HepG2 (cell line): ENCODE results near the gene CLCN1. TPM values are rescaled to one million over a fixed set of nuclear protein-coding genes. Genes with fewer than 3 reads are reported as not detected.

Experiments used
- CTCF ChIP-seq: sonication (generic); formaldehyde crosslinking; IDR thresholded peaks from 2 replicates; pipeline ENCODE4 v1.5.0; 2020; ENCODE audit warnings: mild to moderate bottlenecking, missing genetic modification reagents, moderate library complexity
- ELF1 ChIP-seq: sonication (generic); formaldehyde crosslinking; IDR thresholded peaks from 2 replicates; pipeline ENCODE4 v1.4.0; 2020; ENCODE audit warnings: missing genetic modification reagents
- FOXK1 ChIP-seq: sonication (generic); formaldehyde crosslinking; IDR thresholded peaks from 2 replicates; pipeline ENCODE4 v1.4.0; 2020; ENCODE audit warnings: low read depth, missing genetic modification reagents, borderline replicate concordance
- HNRNPL ChIP-seq: fragments of 200-400 bp; formaldehyde crosslinking; IDR thresholded peaks from 2 replicates; pipeline ENCODE4 v1.6.1; 2017; ENCODE audit warnings: mild to moderate bottlenecking, low read depth, low read length
- HOXA7 ChIP-seq: sonication (generic); formaldehyde crosslinking; IDR thresholded peaks from 2 replicates; pipeline ENCODE4 v1.8.1; 2022; ENCODE audit warnings: mild to moderate bottlenecking, missing genetic modification reagents, moderate library complexity
- IKZF5 ChIP-seq: IDR thresholded peaks from 2 replicates; pipeline ENCODE4 v1.6.1; 2018; ENCODE audit warnings: missing genetic modification reagents, mild to moderate bottlenecking, missing compliant biosample characterization
- MZF1 ChIP-seq: sonication (generic); formaldehyde crosslinking; IDR thresholded peaks from 2 replicates; pipeline ENCODE4 v1.8.1; 2023; ENCODE audit warnings: mild to moderate bottlenecking, missing genetic modification reagents, borderline replicate concordance
- PHF20 ChIP-seq: sonication (generic); formaldehyde crosslinking; IDR thresholded peaks from 2 replicates; pipeline ENCODE4 v1.5.0; 2020; ENCODE audit warnings: mild to moderate bottlenecking, missing genetic modification reagents
- PREB ChIP-seq: sonication (generic); formaldehyde crosslinking; IDR thresholded peaks from 2 replicates; pipeline ENCODE4 v1.4.0; 2020; ENCODE audit warnings: missing genetic modification reagents
- SKI ChIP-seq: fragments of 450-650 bp; IDR thresholded peaks from one replicate; pipeline ENCODE4 v1.6.1; 2018; ENCODE audit warnings: mild to moderate bottlenecking; ENCODE audit not compliant: partially characterized antibody
- SNAPC2 ChIP-seq: sonication (generic); formaldehyde crosslinking; IDR thresholded peaks from 2 replicates; pipeline ENCODE4 v1.8.1; 2022; ENCODE audit warnings: mild to moderate bottlenecking, missing genetic modification reagents
- TBL1XR1 ChIP-seq: fragments of 150-350 bp; IDR thresholded peaks from 2 replicates; pipeline ENCODE4 v1.6.1; 2014; ENCODE audit warnings: borderline replicate concordance, low read length; ENCODE audit not compliant: partially characterized antibody
- TBX2 ChIP-seq: sonication (generic); formaldehyde crosslinking; IDR thresholded peaks from 2 replicates; pipeline ENCODE4 v1.5.0; 2020; ENCODE audit warnings: missing genetic modification reagents, mild to moderate bottlenecking, borderline replicate concordance
- TCF12 ChIP-seq, 2 experiments: fragments of 450-650 bp in 1 of 2; sonication (generic) in 1 of 2; formaldehyde crosslinking in 1 of 2; IDR thresholded peaks; 2 replicates each; pipeline versions ENCODE4 v1.6.1 to v1.8.0; 2017 to 2022; ENCODE audit warnings: antibody characterized with exemption in 1 of 2, mild to moderate bottlenecking in 1 of 2, missing genetic modification reagents in 1 of 2, moderate library complexity in 1 of 2
- TFDP1 ChIP-seq: IDR thresholded peaks from 2 replicates; pipeline ENCODE4 v1.6.1; 2016; ENCODE audit warnings: missing compliant biosample characterization, missing genetic modification reagents, borderline replicate concordance
- TMF1 ChIP-seq: sonication (generic); formaldehyde crosslinking; IDR thresholded peaks from 2 replicates; pipeline ENCODE4 v1.8.1; 2022; ENCODE audit warnings: low read depth, missing genetic modification reagents
- ZNF232 ChIP-seq: sonication (generic); formaldehyde crosslinking; IDR thresholded peaks from 2 replicates; pipeline ENCODE4 v1.4.0; 2020; ENCODE audit warnings: missing genetic modification reagents, borderline replicate concordance
- ZNF24 ChIP-seq: fragments of 450-650 bp; IDR thresholded peaks from 2 replicates; pipeline ENCODE4 v1.6.1; 2017; ENCODE audit warnings: antibody characterized with exemption, mild to moderate bottlenecking
- ZNF329 ChIP-seq: sonication (generic); formaldehyde crosslinking; IDR thresholded peaks from 2 replicates; pipeline ENCODE4 v1.9.0; 2021; ENCODE audit warnings: low read depth, mild to moderate bottlenecking, missing genetic modification reagents
- ZNF367 ChIP-seq: sonication (generic); formaldehyde crosslinking; IDR thresholded peaks from 2 replicates; pipeline ENCODE4 v1.4.0; 2020; ENCODE audit warnings: missing genetic modification reagents, borderline replicate concordance
- ZNF615 ChIP-seq: sonication (generic); formaldehyde crosslinking; IDR thresholded peaks from 2 replicates; pipeline ENCODE4 v1.5.0; 2020; ENCODE audit warnings: mild to moderate bottlenecking, missing genetic modification reagents, borderline replicate concordance
- polyA plus RNA-seq, 8 experiments: library from polyadenylated mRNA; depleted of rRNA in 3 of 8; stranded (reverse) in 7 of 8; unstranded in 1 of 8; fragments of >200 nt; fragmentation: Illumina TruSeq in 4 of 8; extraction: Trizol in 4 of 8; gene quantifications; 2 replicates each; pipeline versions ENCODE4 v1.2.1 to v1.2.3, GENCODE V29; 2011 to 2016; ENCODE audit warnings: low read depth in 4 of 8, missing spikeins in 1 of 8, mixed read lengths in 1 of 8; ENCODE audit not compliant: insufficient read depth in 1 of 8
- total RNA-seq, 5 experiments: library from RNA; depleted of rRNA; stranded (reverse); fragments of >200 nt; fragmentation: Illumina TruSeq; extraction: Trizol; gene quantifications; 2 replicates each; pipeline ENCODE4 v1.2.3, GENCODE V29; 2016; ENCODE audit warnings: low read depth in 1 of 5
- TF ChIP-seq, protein P1 (sequence below): sonication (generic); formaldehyde crosslinking; IDR thresholded peaks from 2 replicates; pipeline ENCODE4 v1.5.0; 2020; ENCODE audit warnings: mild to moderate bottlenecking, missing genetic modification reagents, borderline replicate concordance

CLCN1 gene
- total and polyA plus RNA-seq, 2 of the 13 experiments (the other 11 are each of a cell fraction or from before 2014, with no cell fraction given), result 0.01 TPM; not detected in 1

- TF ChIP-seq IKZF5, result no peak
- no peak for TF ChIP-seq TMF1
- no peak for TF ChIP-seq PREB (CRISPR knock-in tag)
- TF ChIP-seq ZNF24, result no peak
- TF ChIP-seq TFDP1, result no peak
- TF ChIP-seq PHF20, result no peak
- TF ChIP-seq MZF1 (CRISPR knock-in tag), result no peak
- no peak for TF ChIP-seq HOXA7 (CRISPR knock-in tag)
- TF ChIP-seq ZNF615 (CRISPR knock-in tag), result no peak
- no peak for TF ChIP-seq FOXK1
- no peak for TF ChIP-seq ZNF367 (CRISPR knock-in tag)
- TF ChIP-seq, protein P1, sequence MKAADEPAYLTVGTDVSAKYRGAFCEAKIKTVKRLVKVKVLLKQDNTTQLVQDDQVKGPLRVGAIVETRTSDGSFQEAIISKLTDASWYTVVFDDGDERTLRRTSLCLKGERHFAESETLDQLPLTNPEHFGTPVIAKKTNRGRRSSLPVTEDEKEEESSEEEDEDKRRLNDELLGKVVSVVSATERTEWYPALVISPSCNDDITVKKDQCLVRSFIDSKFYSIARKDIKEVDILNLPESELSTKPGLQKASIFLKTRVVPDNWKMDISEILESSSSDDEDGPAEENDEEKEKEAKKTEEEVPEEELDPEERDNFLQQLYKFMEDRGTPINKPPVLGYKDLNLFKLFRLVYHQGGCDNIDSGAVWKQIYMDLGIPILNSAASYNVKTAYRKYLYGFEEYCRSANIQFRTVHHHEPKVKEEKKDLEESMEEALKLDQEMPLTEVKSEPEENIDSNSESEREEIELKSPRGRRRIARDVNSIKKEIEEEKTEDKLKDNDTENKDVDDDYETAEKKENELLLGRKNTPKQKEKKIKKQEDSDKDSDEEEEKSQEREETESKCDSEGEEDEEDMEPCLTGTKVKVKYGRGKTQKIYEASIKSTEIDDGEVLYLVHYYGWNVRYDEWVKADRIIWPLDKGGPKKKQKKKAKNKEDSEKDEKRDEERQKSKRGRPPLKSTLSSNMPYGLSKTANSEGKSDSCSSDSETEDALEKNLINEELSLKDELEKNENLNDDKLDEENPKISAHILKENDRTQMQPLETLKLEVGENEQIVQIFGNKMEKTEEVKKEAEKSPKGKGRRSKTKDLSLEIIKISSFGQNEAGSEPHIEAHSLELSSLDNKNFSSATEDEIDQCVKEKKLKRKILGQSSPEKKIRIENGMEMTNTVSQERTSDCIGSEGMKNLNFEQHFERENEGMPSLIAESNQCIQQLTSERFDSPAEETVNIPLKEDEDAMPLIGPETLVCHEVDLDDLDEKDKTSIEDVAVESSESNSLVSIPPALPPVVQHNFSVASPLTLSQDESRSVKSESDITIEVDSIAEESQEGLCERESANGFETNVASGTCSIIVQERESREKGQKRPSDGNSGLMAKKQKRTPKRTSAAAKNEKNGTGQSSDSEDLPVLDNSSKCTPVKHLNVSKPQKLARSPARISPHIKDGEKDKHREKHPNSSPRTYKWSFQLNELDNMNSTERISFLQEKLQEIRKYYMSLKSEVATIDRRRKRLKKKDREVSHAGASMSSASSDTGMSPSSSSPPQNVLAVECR, result no peak
- TF ChIP-seq TBX2 (CRISPR knock-in tag), result no peak
- TF ChIP-seq SNAPC2, result no peak
- no peak for TF ChIP-seq ZNF232 (CRISPR knock-in tag)
- TF ChIP-seq TCF12 (IDR thresholded peaks at IDR 0.05), result no peak
- no peak for TF ChIP-seq TCF12 (CRISPR knock-in tag; IDR thresholded peaks at IDR 0.05)
- TF ChIP-seq ELF1 (CRISPR knock-in tag), result no peak
- 0 out of 2 replicates have a peak, but pooled peaks have one; percentile 29 for TF ChIP-seq HNRNPL
- peak; percentile 80 for TF ChIP-seq CTCF (CRISPR knock-in tag)
- no peak for TF ChIP-seq TBL1XR1
- peak; percentile 40 for TF ChIP-seq SKI
- no peak for TF ChIP-seq ZNF329 (CRISPR knock-in tag)
Measured at GRCh38 chr7:143380260-143380645, 64.3 kb downstream of the CLCN1 start (continued).
